GM23338 (cell line): ENCODE data around the gene VAV3. TPM values are rescaled to one million over a fixed set of nuclear protein-coding genes. Genes with fewer than 3 reads are reported as not detected.

Experiments used
- ATAC-seq: fragments of 200-7000 bp; cut with Tn5 transposase; 3 replicates; pipeline ENCODE4 v1.9.1; 2020
- DNase-seq: peaks from one replicate; pipeline ENCODE4 v3.0.0-alpha.2; 2015; ENCODE audit warnings: low spot score
- H2AFZ ChIP-seq: fragments of 200-600 bp; sonication (generic); 2 replicates; pipeline ENCODE4 v1.8.0; 2016; ENCODE audit warnings: antibody characterized with exemption, mild to moderate bottlenecking, moderate library complexity
- H3F3A ChIP-seq: fragments of 200-600 bp; sonication (generic); replicated peaks from 2 replicates; pipeline ENCODE4 v1.8.0; 2017; ENCODE audit warnings: antibody characterized with exemption, mixed run types, low read depth
- H3K27ac ChIP-seq: fragments of 200-600 bp; sonication (generic); 2 replicates; pipeline ENCODE4 v1.6.1; 2016; ENCODE audit warnings: low read depth
- H3K27me3 ChIP-seq: fragments of 200-600 bp; sonication (generic); 2 replicates; pipeline ENCODE4 v1.8.0; 2016; ENCODE audit warnings: mild to moderate bottlenecking, mixed run types, moderate library complexity; ENCODE audit not compliant: insufficient read depth
- H3K36me3 ChIP-seq: fragments of 200-600 bp; sonication (generic); 2 replicates; pipeline ENCODE4 v1.8.0; 2016; ENCODE audit warnings: mild to moderate bottlenecking; ENCODE audit not compliant: insufficient read depth
- H3K4me1 ChIP-seq: fragments of 200-600 bp; sonication (generic); 2 replicates; pipeline ENCODE4 v1.8.0; 2016; ENCODE audit warnings: mild to moderate bottlenecking, moderate library complexity; ENCODE audit not compliant: insufficient read depth
- H3K4me2 ChIP-seq: fragments of 200-600 bp; sonication (generic); 2 replicates; pipeline ENCODE4 v1.7.1; 2017; ENCODE audit warnings: mixed run types
- H3K4me3 ChIP-seq: fragments of 200-600 bp; sonication (generic); 2 replicates; pipeline ENCODE4 v1.6.1; 2016; ENCODE audit warnings: mixed run types
- H3K79me2 ChIP-seq: fragments of 200-600 bp; sonication (generic); replicated peaks from 2 replicates; pipeline ENCODE4 v1.8.0; 2017; ENCODE audit warnings: mild to moderate bottlenecking; ENCODE audit not compliant: insufficient read depth
- H3K9me2 ChIP-seq: fragments of 200-600 bp; sonication (generic); 2 replicates; pipeline ENCODE4 v1.8.0; 2017; ENCODE audit not compliant: insufficient read depth
- H4K20me1 ChIP-seq: fragments of 200-600 bp; sonication (generic); replicated peaks from 2 replicates; pipeline ENCODE4 v1.8.0; 2017; ENCODE audit warnings: mild to moderate bottlenecking; ENCODE audit not compliant: insufficient read depth
- H3K27ac Mint-ChIP-seq: 2 replicates; pipeline ENCODE4 v1.8.0; 2020; ENCODE audit warnings: inconsistent platforms, mild to moderate bottlenecking, moderate library complexity, mixed read lengths
- H3K27me3 Mint-ChIP-seq: 3 replicates; pipeline ENCODE4 v1.8.0; 2022; ENCODE audit warnings: low read depth, mild to moderate bottlenecking, moderate library complexity, mixed read lengths, inconsistent platforms; ENCODE audit not compliant: insufficient read depth, poor library complexity
- H3K36me3 Mint-ChIP-seq: 3 replicates; pipeline ENCODE4 v1.8.0; 2021; ENCODE audit warnings: low read depth, mild to moderate bottlenecking, inconsistent platforms, moderate library complexity, mixed read lengths
- H3K4me1 Mint-ChIP-seq: 3 replicates; pipeline ENCODE4 v1.8.0; 2020; ENCODE audit warnings: mild to moderate bottlenecking, inconsistent platforms, mixed read lengths
- H3K4me3 Mint-ChIP-seq: 3 replicates; pipeline ENCODE4 v1.8.0; 2021; ENCODE audit warnings: moderate library complexity, mild to moderate bottlenecking, inconsistent platforms, mixed read lengths
- H3K9me3 Mint-ChIP-seq: 3 replicates; pipeline ENCODE4 v1.8.0; 2020; ENCODE audit warnings: moderate library complexity, mild to moderate bottlenecking, inconsistent platforms, mixed read lengths
- CREB1 ChIP-seq: fragments of 250-450 bp; sonication (Bioruptor Pico); IDR thresholded peaks from 2 replicates; pipeline ENCODE4 v1.5.0; 2020; ENCODE audit warnings: low read depth, mild to moderate bottlenecking, moderate library complexity
- CTCF ChIP-seq, 2 experiments: fragments of 200-600 bp in 1 of 2; sonication (generic) in 1 of 2; conservative IDR thresholded peaks; 2 replicates each; pipeline versions ENCODE4 v1.5.1 to v1.6.1; 2016 to 2017; ENCODE audit warnings: antibody characterized with exemption in 2 of 2, low read depth in 2 of 2, mild to moderate bottlenecking in 2 of 2, moderate library complexity in 1 of 2
- ETS1 ChIP-seq: IDR thresholded peaks from 2 replicates; pipeline ENCODE4 v1.6.1; 2016; ENCODE audit warnings: antibody characterized with exemption
- EZH2 ChIP-seq: fragments of 200-600 bp; sonication (generic); IDR thresholded peaks from one replicate; pipeline ENCODE4 v1.8.0; 2017; ENCODE audit warnings: antibody characterized with exemption, mild to moderate bottlenecking, low read depth; ENCODE audit not compliant: unreplicated experiment
- EZH2phosphoT487 ChIP-seq: fragments of 200-600 bp; sonication (generic); IDR thresholded peaks from one replicate; pipeline ENCODE4 v1.8.1; 2018; ENCODE audit warnings: antibody characterized with exemption; ENCODE audit not compliant: unreplicated experiment
- JUNB ChIP-seq: IDR thresholded peaks from one replicate; pipeline ENCODE4 v1.6.1; 2016; ENCODE audit warnings: antibody characterized with exemption; ENCODE audit not compliant: unreplicated experiment
- NANOG ChIP-seq: IDR thresholded peaks from 2 replicates; pipeline ENCODE4 v1.6.1; 2016; ENCODE audit warnings: antibody characterized with exemption, borderline replicate concordance
- POLR2AphosphoS5 ChIP-seq: IDR thresholded peaks from 2 replicates; pipeline ENCODE4 v1.6.1; 2016; ENCODE audit warnings: antibody characterized with exemption, low read depth
- REST ChIP-seq: IDR thresholded peaks from one replicate; pipeline ENCODE4 v1.6.1; 2018; ENCODE audit warnings: antibody characterized with exemption; ENCODE audit not compliant: unreplicated experiment
- STAT1 ChIP-seq: IDR thresholded peaks from one replicate; pipeline ENCODE4 v1.6.1; 2016; ENCODE audit warnings: antibody characterized with exemption; ENCODE audit not compliant: unreplicated experiment
- ZNF114 ChIP-seq: fragments of 250-450 bp; sonication (Bioruptor Pico); IDR thresholded peaks from 2 replicates; pipeline ENCODE4 v1.5.0; 2020; ENCODE audit warnings: mild to moderate bottlenecking, moderate library complexity
- ZNF331 ChIP-seq: fragments of 250-450 bp; sonication (Bioruptor Pico); IDR thresholded peaks from 2 replicates; pipeline ENCODE4 v1.5.0; 2020; ENCODE audit warnings: low read depth, mild to moderate bottlenecking, moderate library complexity
- ZNF462 ChIP-seq: fragments of 250-450 bp; sonication (Bioruptor Pico); IDR thresholded peaks from 2 replicates; pipeline ENCODE4 v1.5.0; 2020; ENCODE audit warnings: mild to moderate bottlenecking, moderate library complexity
- polyA plus RNA-seq: library from polyadenylated mRNA; unstranded; fragments of >200 nt; fragmentation: Nextera tagmentation; extraction: Ambion mirVana; gene quantifications from 2 replicates; pipeline ENCODE4 v1.2.1, GENCODE V29; 2016
- total RNA-seq: library from RNA; depleted of rRNA; stranded (reverse); fragments of >200 nt; shearing (Covaris generic); gene quantifications from 2 replicates; pipeline ENCODE4 v1.2.3, GENCODE V29; 2014

The VAV3 gene
- total and polyA plus RNA-seq, 2 experiments from 2014 or later, result 3.0 to 11.3 TPM

GRCh38 chr1:107662971-107663370, 302.0 kb downstream of the VAV3 start:
- H4K20me1 ChIP-seq, result no peaks in the 10 kb centered on the region
- no peaks in the 10 kb centered on the region for H3K79me2 ChIP-seq
- no peak overlapping the region for H3K27ac Mint-ChIP-seq
- H3K9me3 Mint-ChIP-seq, result no peaks in the 10 kb centered on the region
- no peaks in the 10 kb centered on the region for H3K36me3 ChIP-seq
- DNase-seq (no peak), ATAC-seq (no peak)
- H3K27me3 Mint-ChIP-seq, result peaks cover 2% of the 10 kb centered on the region
- H3K27me3 ChIP-seq, result no peaks in the 10 kb centered on the region
- H3F3A ChIP-seq, result no peaks in the 10 kb centered on the region
- H3K36me3 Mint-ChIP-seq, result no peaks in the 10 kb centered on the region
- no peak overlapping the region for H3K4me2 ChIP-seq
- H3K4me1 ChIP-seq, result no peaks in the 10 kb centered on the region
- TF ChIP-seq STAT1, result no peak
- no peak for TF ChIP-seq ZNF114 (CRISPR knock-in tag)
- TF ChIP-seq EZH2phosphoT487, result no peak
- TF ChIP-seq POLR2AphosphoS5, result no peak
- no peak for TF ChIP-seq ETS1
- TF ChIP-seq JUNB, result no peak
- no peak for TF ChIP-seq ZNF331 (CRISPR knock-in tag)
- TF ChIP-seq NANOG, result no peak
- no peak for TF ChIP-seq CREB1 (CRISPR knock-in tag)
- TF ChIP-seq CTCF (conservative IDR thresholded peaks at IDR 0.05; ENCODE audit: low read depth in 2 of 2), result no peak
- no peak for TF ChIP-seq EZH2
- TF ChIP-seq REST, result no peak
- no peak for TF ChIP-seq ZNF462 (CRISPR knock-in tag)
- H3K4me3 ChIP-seq, result no peak overlapping the region
- no peak overlapping the region for H3K27ac ChIP-seq
- H3K9me2 ChIP-seq, result no peaks in the 10 kb centered on the region
- H3K4me3 Mint-ChIP-seq, result no peak overlapping the region
- H2AFZ ChIP-seq, result no peak overlapping the region
- H3K4me1 Mint-ChIP-seq, result no peaks in the 10 kb centered on the region
